ENCODE results near the gene TBC1D8B. TPM values are rescaled to one million over a fixed set of nuclear protein-coding genes. Genes with fewer than 3 reads are reported as not detected.

The TBC1D8B gene
- total RNA-seq, 1 donor from 2014 or later: 1.4 TPM

DNA sequence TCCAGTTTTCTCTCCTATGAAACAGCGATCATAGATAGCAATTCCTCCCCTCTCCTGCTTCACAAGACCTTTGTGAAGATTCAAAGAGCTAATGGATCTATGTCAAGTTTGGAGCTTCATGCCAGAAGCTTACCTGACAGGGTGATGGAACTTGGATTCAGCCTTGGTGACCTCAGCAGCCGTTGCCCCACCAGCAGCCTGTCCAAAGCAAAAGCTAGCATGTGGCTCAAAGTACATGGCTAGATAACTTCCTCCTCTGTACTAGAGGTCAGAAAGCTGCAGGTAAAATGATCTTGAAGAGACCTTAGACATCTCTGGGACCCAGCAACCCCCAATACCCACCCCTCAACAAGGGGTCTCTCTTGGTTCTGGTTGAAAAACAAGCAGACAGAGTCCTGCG, 98.9 kb downstream of the TBC1D8B start:
- no peaks in the 10 kb centered on the region for H3K9me3 ChIP-seq (ENCODE audit: low read depth)
- no peaks in the 10 kb centered on the region for H3K36me3 ChIP-seq
- no peaks in the 10 kb centered on the region for H3K36me3 Mint-ChIP-seq
- H3K27me3 ChIP-seq: no peaks in the 10 kb centered on the region
- no peak for DNase-seq (ENCODE audit: low spot score)
- H3K4me1 Mint-ChIP-seq: peaks cover 44% of the 10 kb centered on the region
- no peak overlapping the region for H3K9ac ChIP-seq
- H3K4me1 ChIP-seq: peaks cover 20% of the 10 kb centered on the region
- H3K27ac ChIP-seq: no peak overlapping the region
- no peak overlapping the region for H3K4me2 ChIP-seq
- H4K20me1 ChIP-seq (ENCODE audit: low read depth): no peaks in the 10 kb centered on the region
- no peak overlapping the region for H3K4me3 Mint-ChIP-seq
- H2AFZ ChIP-seq (replicated peaks): no peak overlapping the region
- TF ChIP-seq EZH2 (IDR thresholded peaks at IDR 0.05): no peak
- TF ChIP-seq, protein P1, sequence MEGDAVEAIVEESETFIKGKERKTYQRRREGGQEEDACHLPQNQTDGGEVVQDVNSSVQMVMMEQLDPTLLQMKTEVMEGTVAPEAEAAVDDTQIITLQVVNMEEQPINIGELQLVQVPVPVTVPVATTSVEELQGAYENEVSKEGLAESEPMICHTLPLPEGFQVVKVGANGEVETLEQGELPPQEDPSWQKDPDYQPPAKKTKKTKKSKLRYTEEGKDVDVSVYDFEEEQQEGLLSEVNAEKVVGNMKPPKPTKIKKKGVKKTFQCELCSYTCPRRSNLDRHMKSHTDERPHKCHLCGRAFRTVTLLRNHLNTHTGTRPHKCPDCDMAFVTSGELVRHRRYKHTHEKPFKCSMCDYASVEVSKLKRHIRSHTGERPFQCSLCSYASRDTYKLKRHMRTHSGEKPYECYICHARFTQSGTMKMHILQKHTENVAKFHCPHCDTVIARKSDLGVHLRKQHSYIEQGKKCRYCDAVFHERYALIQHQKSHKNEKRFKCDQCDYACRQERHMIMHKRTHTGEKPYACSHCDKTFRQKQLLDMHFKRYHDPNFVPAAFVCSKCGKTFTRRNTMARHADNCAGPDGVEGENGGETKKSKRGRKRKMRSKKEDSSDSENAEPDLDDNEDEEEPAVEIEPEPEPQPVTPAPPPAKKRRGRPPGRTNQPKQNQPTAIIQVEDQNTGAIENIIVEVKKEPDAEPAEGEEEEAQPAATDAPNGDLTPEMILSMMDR (IDR thresholded peaks at IDR 0.05): no peak
- no peak for TF ChIP-seq EZH2phosphoT487 (IDR thresholded peaks at IDR 0.05)
- peaks cover 6% of the 10 kb centered on the region for H3K27me3 Mint-ChIP-seq (ENCODE audit: insufficient read depth, low read depth)
- H3K9me3 Mint-ChIP-seq: peaks cover 3% of the 10 kb centered on the region
- peak overlapping the region; percentile 37 for H3K27ac Mint-ChIP-seq
- H3F3A ChIP-seq (ENCODE audit: low read depth): peaks cover 16% of the 10 kb centered on the region
- no peak overlapping the region for H3K4me3 ChIP-seq
- H3K79me2 ChIP-seq (ENCODE audit: low read depth): no peaks in the 10 kb centered on the region

DNA sequence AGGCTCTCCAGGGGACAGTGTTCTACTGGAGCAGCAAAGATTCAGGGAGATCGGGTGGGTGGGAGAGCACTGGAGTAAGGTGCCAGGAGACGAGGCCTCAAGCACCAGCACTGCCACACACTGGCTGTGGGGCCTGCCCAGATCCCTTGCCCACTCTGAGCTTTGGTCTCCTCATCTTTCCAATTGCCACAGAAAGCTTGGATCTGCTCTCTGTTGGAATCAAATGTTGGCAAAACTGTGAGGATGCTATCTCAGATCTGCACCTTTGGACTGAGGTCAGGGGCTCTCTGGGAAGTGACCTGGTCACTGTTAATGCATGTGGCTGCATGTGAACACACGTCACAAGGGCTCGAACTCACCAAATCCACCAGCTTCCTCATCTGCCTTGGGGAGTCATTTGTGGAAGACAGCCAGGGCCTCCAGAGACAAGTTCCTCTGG, 99.3 kb downstream of the TBC1D8B start:
- Histone ChIP-seq H3K27ac (no peak overlapping the region), H3K4me3 (no peak overlapping the region), H3K9me3 (ENCODE audit: low read depth) (no peaks in the 10 kb centered on the region), H3F3A (ENCODE audit: low read depth) (peaks cover 16% of the 10 kb centered on the region), H3K79me2 (ENCODE audit: low read depth) (no peaks in the 10 kb centered on the region), H3K27me3 (no peaks in the 10 kb centered on the region), H3K36me3 (no peaks in the 10 kb centered on the region), H3K4me2 (no peak overlapping the region), H4K20me1 (ENCODE audit: low read depth) (no peaks in the 10 kb centered on the region), H2AFZ (replicated peaks) (no peak overlapping the region), H3K9ac (no peak overlapping the region), H3K4me1 (peaks cover 20% of the 10 kb centered on the region)
- Mint-ChIP-seq H3K27ac (no peak overlapping the region), H3K36me3 (no peaks in the 10 kb centered on the region), H3K4me1 (peaks cover 49% of the 10 kb centered on the region), H3K9me3 (peaks cover 3% of the 10 kb centered on the region), H3K4me3 (no peak overlapping the region), H3K27me3 (ENCODE audit: insufficient read depth, low read depth) (peaks cover 6% of the 10 kb centered on the region)
- DNase-seq (ENCODE audit: low spot score): no peak
- TF ChIP-seq EZH2 (IDR thresholded peaks at IDR 0.05) (no peak), EZH2phosphoT487 (IDR thresholded peaks at IDR 0.05) (no peak)

DNA sequence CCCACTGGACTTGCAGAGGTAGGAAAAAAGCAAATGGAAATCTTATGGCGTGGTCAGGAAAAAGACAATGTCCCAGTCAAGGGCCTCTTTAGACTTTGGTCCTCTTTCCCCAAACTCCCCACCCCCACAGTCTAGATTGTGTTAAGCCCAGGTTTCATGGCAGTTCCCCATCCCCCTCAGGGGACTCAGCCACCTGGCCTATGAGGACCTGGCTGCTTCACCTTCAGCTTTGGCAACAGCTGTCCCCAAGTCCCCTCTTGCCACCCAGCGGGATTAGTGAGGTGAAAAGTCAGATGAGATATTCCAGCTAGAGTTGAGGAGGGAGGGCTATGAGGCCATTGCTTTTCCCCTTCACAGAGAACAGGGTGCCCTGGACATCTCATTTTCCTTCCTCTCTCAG, 100.2 kb downstream of the TBC1D8B start:
- Histone ChIP-seq H3K27me3 (no peaks in the 10 kb centered on the region), H3K27ac (no peak overlapping the region), H3K36me3 (no peaks in the 10 kb centered on the region), H3K79me2 (ENCODE audit: low read depth) (no peaks in the 10 kb centered on the region), H2AFZ (replicated peaks) (no peak overlapping the region), H4K20me1 (ENCODE audit: low read depth) (no peaks in the 10 kb centered on the region), H3K9me3 (ENCODE audit: low read depth) (no peaks in the 10 kb centered on the region), H3K4me1 (peaks cover 20% of the 10 kb centered on the region), H3K9ac (no peak overlapping the region), H3F3A (ENCODE audit: low read depth) (peaks cover 16% of the 10 kb centered on the region), H3K4me3 (no peak overlapping the region), H3K4me2 (no peak overlapping the region)
- Mint-ChIP-seq H3K36me3 (no peaks in the 10 kb centered on the region), H3K27ac (no peak overlapping the region), H3K27me3 (ENCODE audit: insufficient read depth, low read depth) (peaks cover 6% of the 10 kb centered on the region), H3K4me1 (peaks cover 52% of the 10 kb centered on the region), H3K9me3 (peaks cover 3% of the 10 kb centered on the region), H3K4me3 (no peak overlapping the region)
- TF ChIP-seq EZH2phosphoT487 (IDR thresholded peaks at IDR 0.05) (no peak), EZH2 (IDR thresholded peaks at IDR 0.05) (no peak)
- TF ChIP-seq, protein P1 (IDR thresholded peaks at IDR 0.05): no peak
- no peak for DNase-seq (ENCODE audit: low spot score)

DNA sequence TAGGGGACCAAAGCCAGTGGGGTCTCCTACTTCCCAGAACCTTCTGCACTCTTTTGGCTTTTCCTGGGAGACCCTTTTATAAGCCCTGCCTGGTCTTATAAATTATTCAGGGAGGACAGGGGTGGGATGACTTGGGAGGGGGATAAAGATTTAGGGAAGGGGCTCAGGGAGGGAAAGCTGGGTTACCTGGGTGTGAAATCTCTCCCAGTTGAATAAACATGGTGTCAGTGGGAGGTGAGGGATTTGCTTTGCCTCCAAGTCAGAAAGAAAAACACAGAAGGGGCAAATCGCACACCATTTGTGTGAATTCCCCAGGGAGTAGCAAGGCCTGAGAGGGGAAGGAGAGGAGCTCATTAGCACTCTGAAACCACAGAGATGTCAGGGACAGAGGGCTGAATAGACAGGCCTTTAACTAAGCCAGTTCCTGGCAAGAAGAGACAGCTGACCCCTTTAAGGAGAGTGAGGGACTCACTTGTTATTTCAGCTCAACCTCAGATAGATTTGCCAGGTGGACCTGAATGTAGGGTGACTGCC, 100.9 kb downstream of the TBC1D8B start, which contains the start of gene RIPPLY1:
Gene RIPPLY1 (minus strand): TSS at position 51 of the 534 bp plus-strand sequence. CDS start 54 bp downstream, outside the sequence.
- Histone ChIP-seq H3K9ac (no peak within 1 kb of the TSS), H3K9me3 (ENCODE audit: low read depth) (no peaks in the 10 kb centered on the region), H3K27ac (peak within 1 kb of the TSS; percentile 65), H3K4me1 (peaks cover 20% of the 10 kb centered on the region), H4K20me1 (ENCODE audit: low read depth) (no peaks in the 10 kb centered on the region), H3K27me3 (no peaks in the 10 kb centered on the region), H3K79me2 (ENCODE audit: low read depth) (no peaks in the 10 kb centered on the region), H3K4me3 (no peak within 1 kb of the TSS), H2AFZ (replicated peaks) (no peak within 1 kb of the TSS), H3F3A (ENCODE audit: low read depth) (peaks cover 16% of the 10 kb centered on the region), H3K36me3 (no peaks in the 10 kb centered on the region), H3K4me2 (peak within 1 kb of the TSS; percentile 13)
- no peak for TF ChIP-seq EZH2 (IDR thresholded peaks at IDR 0.05)
- TF ChIP-seq EZH2phosphoT487 (IDR thresholded peaks at IDR 0.05): no peak
- H3K36me3 Mint-ChIP-seq: no peaks in the 10 kb centered on the region
- peaks cover 52% of the 10 kb centered on the region for H3K4me1 Mint-ChIP-seq
- no peak within 1 kb of the TSS for H3K4me3 Mint-ChIP-seq
- peaks cover 3% of the 10 kb centered on the region for H3K9me3 Mint-ChIP-seq
- H3K27me3 Mint-ChIP-seq (ENCODE audit: insufficient read depth, low read depth): peaks cover 6% of the 10 kb centered on the region
- DNase-seq (ENCODE audit: low spot score): peak; percentile 32
- H3K27ac Mint-ChIP-seq: peak within 1 kb of the TSS; percentile 77

All from neural progenitor cell (in vitro differentiated cells).